AG09309 (cell line): ENCODE measurements around the gene HNRNPA2B1.
"Not testable (repeated sequence)": the region's sequence is repeated elsewhere in the genome, so short reads cannot be mapped to it uniquely, and the experiment has no call there.

Source experiments
- DNase-seq: peaks from one replicate; pipeline ENCODE4 v3.0.0-alpha.2; 2010; ENCODE audit warnings: low read depth
- H3K4me3 ChIP-seq: 2 replicates; pipeline ENCODE4 v1.5.1; 2011; ENCODE audit warnings: mild to moderate bottlenecking, low read depth, low read length, moderate library complexity; ENCODE audit not compliant: control insufficient read depth
- CTCF ChIP-seq: IDR thresholded peaks from 2 replicates; pipeline ENCODE4 v1.5.1; 2011; ENCODE audit warnings: mild to moderate bottlenecking, low read depth, low read length, inconsistent platforms; ENCODE audit not compliant: insufficient read depth, control insufficient read depth; ENCODE audit errors: missing control alignments

The HNRNPA2B1 gene

DNA sequence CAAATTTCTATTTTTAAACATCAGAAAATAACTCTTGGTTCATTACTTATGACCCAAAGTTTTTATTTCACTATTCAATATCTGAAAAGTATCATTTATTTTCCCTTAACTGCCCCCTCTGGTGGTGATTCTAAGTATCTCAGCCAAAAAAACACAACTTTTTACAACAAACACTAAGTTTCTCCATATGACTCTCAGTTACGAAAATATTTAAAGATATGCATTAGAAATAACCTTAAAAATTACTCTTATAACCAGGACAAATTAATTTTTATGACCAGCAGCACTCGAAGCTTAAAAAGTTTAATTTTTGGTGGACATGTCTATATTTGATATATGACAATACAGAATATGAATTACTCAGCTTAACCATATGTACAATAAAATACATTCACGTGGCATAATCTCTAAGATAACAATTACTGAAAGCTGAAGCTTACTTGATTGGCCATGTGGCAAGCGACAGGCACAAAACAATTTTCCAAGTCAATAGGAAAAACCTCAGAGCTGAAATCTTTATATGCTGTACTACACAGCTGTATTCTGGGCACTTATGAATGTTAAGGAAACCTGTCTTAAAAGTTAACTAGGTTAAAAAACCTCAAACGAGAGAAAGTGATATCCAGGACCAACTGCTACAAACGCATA is 2.3 kb downstream of the HNRNPA2B1 start:
- TF ChIP-seq CTCF: peak; percentile 50
- peak overlapping the region; percentile 92 for H3K4me3 ChIP-seq
- DNase-seq: no peak

- no peak for TF ChIP-seq CTCF
- H3K4me3 ChIP-seq: peak overlapping the region; percentile 92
- DNase-seq: no peak
These were observed 3.1 kb downstream of the HNRNPA2B1 start for GRCh38 chr7:26197153-26198115.

DNA sequence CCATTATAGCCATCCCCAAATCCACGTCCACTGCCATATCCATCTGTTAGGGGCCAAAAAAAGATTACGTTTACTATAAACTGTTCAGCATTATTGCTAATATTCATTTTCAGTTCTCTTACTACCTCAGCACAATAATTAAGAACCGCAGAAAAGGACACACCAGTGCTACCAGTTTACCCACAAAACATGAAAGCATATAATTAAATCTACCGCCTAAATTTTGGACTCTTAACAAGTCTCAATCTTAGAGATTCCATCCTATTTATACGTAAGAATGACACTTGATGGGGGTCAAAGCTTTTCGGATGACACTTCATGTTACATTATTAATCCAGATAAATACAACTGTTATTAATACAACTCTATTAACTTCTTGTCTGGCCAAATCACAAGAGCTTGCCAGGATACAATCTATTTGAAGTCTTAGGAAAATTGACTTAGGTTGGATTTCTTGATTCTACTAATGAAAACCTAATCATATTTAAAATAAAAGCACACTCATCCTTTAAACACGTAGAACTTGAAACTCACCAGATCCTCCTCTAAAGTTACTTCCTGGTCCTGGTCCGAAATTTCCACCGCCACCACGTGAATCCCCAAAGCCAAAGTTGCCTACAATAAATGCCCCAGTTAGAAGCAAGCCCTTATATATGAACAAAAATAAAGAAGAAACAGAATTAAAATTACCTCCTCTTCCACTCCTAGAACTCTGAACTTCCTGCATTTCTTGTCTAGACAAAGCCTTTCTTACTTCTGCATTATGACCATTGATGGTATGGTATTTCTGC is 4.5 kb downstream of the HNRNPA2B1 start:
- TF ChIP-seq CTCF: no peak
- H3K4me3 ChIP-seq: no peak overlapping the region
- DNase-seq: no peak

GRCh38 chr7:26195182-26195581 is 5.4 kb downstream of the HNRNPA2B1 start:
- no peak for TF ChIP-seq CTCF
- no peak for DNase-seq
- no peak overlapping the region for H3K4me3 ChIP-seq

DNA sequence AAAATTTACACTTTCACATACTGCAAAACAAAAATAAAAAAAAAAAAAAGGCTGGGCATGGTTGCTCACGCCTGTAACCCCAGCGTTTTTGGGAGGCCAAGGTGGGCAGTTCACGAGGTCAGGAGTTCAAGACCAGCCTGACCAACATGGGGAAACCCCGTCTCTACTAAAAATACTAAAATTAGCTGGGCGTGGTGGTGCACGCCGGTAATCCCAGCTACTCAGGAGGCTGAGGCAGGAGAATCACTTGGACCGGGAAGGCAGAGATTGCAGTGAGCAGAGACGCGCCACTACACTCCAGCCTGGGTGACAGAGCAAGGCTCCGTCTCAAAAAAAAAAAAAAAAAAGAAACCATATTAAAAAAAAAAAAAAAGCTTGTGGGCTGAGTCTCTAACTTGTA is 5.8 kb downstream of the HNRNPA2B1 start:
- not testable (repeated sequence) for H3K4me3 ChIP-seq, DNase-seq

DNA sequence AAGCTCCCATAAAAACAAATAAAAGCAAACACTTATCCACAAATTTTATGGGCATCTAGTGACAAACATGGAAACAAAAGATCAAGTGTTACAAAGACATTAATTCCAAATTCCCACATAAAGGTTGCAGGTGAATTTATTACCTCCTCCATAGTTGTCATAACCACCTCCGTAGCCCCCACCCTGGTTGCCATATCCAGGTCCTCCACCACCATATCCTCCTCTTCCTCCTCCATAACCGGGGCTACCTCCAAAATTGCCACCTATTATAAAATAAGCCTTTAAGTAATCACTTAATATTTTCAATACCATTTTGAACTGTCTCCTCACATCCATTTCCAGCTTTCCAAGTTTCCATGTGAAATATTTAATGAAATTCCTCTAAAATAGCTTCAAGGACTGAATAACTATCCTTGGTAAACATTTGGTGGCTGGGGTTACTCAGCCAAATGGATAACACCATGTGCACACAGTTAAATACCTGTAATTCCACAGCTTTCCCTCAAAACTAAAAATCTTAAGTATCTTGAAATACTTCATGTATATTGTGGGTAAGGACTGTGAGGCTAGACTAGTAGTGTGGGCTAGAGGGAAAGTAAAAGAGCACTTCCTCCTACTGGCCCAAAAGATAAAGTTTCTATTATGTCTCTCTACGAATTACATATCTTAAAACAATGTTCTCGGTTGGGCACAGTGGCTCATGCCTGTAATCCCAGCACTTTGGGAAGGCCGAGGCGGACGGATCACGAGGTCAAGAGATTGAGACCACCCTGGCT is 6.9 kb downstream of the HNRNPA2B1 start:
- H3K4me3 ChIP-seq: no peak overlapping the region
- TF ChIP-seq CTCF: no peak
- no peak for DNase-seq
